GM12878 (cell line): ENCODE measurements around the gene PCDHGA7. TPM values are rescaled to one million over a fixed set of nuclear protein-coding genes. Genes with fewer than 3 reads are reported as not detected.

Source experiments
- ATAC-seq: fragments of 200-7000 bp; cut with Tn5 transposase; 3 replicates; pipeline ENCODE4 v1.9.1; 2020; ENCODE audit warnings: mild to moderate bottlenecking, moderate library complexity
- BruUV-seq: library from RNA; stranded (reverse); fragments of 400-500 nt; replicated peaks from 2 replicates; lab custom pipeline; 2021; lab: Mats Ljungman, UMichigan
- CTCF ChIA-PET: fragments of 300-600 bp; sonication (Branson Sonifier 250); formaldehyde crosslinking; extraction: SDS; loops from one replicate; lab custom pipeline; 2021; ENCODE audit warnings: inconsistent platforms; lab: Yijun Ruan, JAX
- POLR2A ChIA-PET: fragments of 350-600 bp; formaldehyde crosslinking; extraction: SDS; loops from one replicate; lab custom pipeline; 2021; ENCODE audit warnings: inconsistent platforms; lab: Charles Lee
- RAD21 ChIA-PET: fragments of 300-600 bp; sonication (Branson Sonifier 250); formaldehyde crosslinking; loops from one replicate; lab custom pipeline; 2023; ENCODE audit warnings: antibody characterized with exemption; ENCODE audit not compliant: unreplicated experiment; lab: Charles Lee
- SMC1A ChIA-PET: fragments of 300-600 bp; sonication (Branson Sonifier 250); formaldehyde crosslinking; loops from one replicate; lab custom pipeline; 2023; ENCODE audit not compliant: unreplicated experiment, uncharacterized antibody; lab: Charles Lee
- DNase-seq: peaks from one replicate; pipeline ENCODE4 v3.0.0-alpha.2; 2011; ENCODE audit warnings: low read depth, low spot score
- FAIRE-seq: peaks from 3 replicates; lab custom pipeline; 2011; peaks lifted over from hg19 to GRCh38; lab: Jason Lieb, UNC
- H2AFZ ChIP-seq: 2 replicates; pipeline ENCODE4 v1.6.0; 2011; ENCODE audit warnings: low read depth, low read length, control low read depth; ENCODE audit not compliant: control insufficient read depth
- H3K27ac ChIP-seq: 2 replicates; pipeline ENCODE4 v1.5.1; 2011; ENCODE audit warnings: control low read depth; ENCODE audit not compliant: control insufficient read depth, insufficient read depth
- H3K27me3 ChIP-seq, 2 experiments: replicated peaks in 1 of 2; 2 replicates each; pipeline versions ENCODE4 v1.6.0 to v1.6.1; 2011; ENCODE audit warnings: low read length in 1 of 2; ENCODE audit not compliant: control insufficient read depth in 2 of 2, insufficient read depth in 2 of 2
- H3K36me3 ChIP-seq, 2 experiments: 2 replicates each; pipeline ENCODE4 v1.5.1; 2011; ENCODE audit warnings: low read length in 1 of 2; ENCODE audit not compliant: control insufficient read depth in 2 of 2, insufficient read depth in 2 of 2
- H3K4me1 ChIP-seq: 2 replicates; pipeline ENCODE4 v1.6.1; 2011; ENCODE audit warnings: mild to moderate bottlenecking, low read length, moderate library complexity, mixed read lengths; ENCODE audit not compliant: control insufficient read depth, insufficient read depth
- H3K4me2 ChIP-seq: 2 replicates; pipeline ENCODE4 v1.6.0; 2011; ENCODE audit warnings: control low read depth; ENCODE audit not compliant: control insufficient read depth, insufficient read depth
- H3K4me3 ChIP-seq: fragments of 200-600 bp; sonication (generic); 2 replicates; pipeline ENCODE4 v1.5.1; 2016
- H3K79me2 ChIP-seq: 2 replicates; pipeline ENCODE4 v1.6.0; 2011; ENCODE audit warnings: low read length; ENCODE audit not compliant: control insufficient read depth, insufficient read depth
- H3K9ac ChIP-seq: 2 replicates; pipeline ENCODE4 v1.8.0; 2011; ENCODE audit warnings: low read length, control low read depth, mixed read lengths; ENCODE audit not compliant: control insufficient read depth, insufficient read depth
- H3K9me3 ChIP-seq: replicated peaks from 3 replicates; pipeline ENCODE4 v1.5.1; 2011; ENCODE audit warnings: mild to moderate bottlenecking, low read length; ENCODE audit not compliant: control insufficient read depth, insufficient read depth
- H4K20me1 ChIP-seq: 2 replicates; pipeline ENCODE4 v1.6.0; 2011; ENCODE audit not compliant: control insufficient read depth, insufficient read depth
- ATF3 ChIP-seq: IDR thresholded peaks from 2 replicates; pipeline ENCODE4 v1.6.1; 2011; ENCODE audit warnings: low read depth, mild to moderate bottlenecking, low read length, moderate library complexity, borderline replicate concordance; ENCODE audit errors: extremely low read depth
- CBFB ChIP-seq: IDR thresholded peaks from 2 replicates; pipeline ENCODE4 v1.6.1; 2016; ENCODE audit warnings: antibody characterized with exemption, low read depth
- CEBPB ChIP-seq, 2 experiments: fragments of 150-350 bp in 1 of 2; IDR thresholded peaks; 2 replicates each; pipeline ENCODE4 v1.6.1; 2012 to 2014; ENCODE audit warnings: low read depth in 2 of 2, low read length in 2 of 2, borderline replicate concordance in 1 of 2, inconsistent platforms in 1 of 2
- CHD4 ChIP-seq: fragments of 200-600 bp; sonication (generic); IDR thresholded peaks from 2 replicates; pipeline ENCODE4 v1.6.1; 2016; ENCODE audit warnings: mild to moderate bottlenecking
- DPF2 ChIP-seq: fragments of 450-650 bp; IDR thresholded peaks from 2 replicates; pipeline ENCODE4 v1.6.1; 2017; ENCODE audit warnings: mild to moderate bottlenecking
- FOS ChIP-seq: IDR thresholded peaks from 3 replicates; pipeline ENCODE4 v1.6.1; 2011; ENCODE audit warnings: borderline replicate concordance; ENCODE audit not compliant: insufficient read length; ENCODE audit errors: extremely low read depth
- MAX ChIP-seq: IDR thresholded peaks from 2 replicates; pipeline ENCODE4 v1.6.1; 2012; ENCODE audit warnings: low read depth, low read length, improper control_type of control experiment
- RAD51 ChIP-seq: fragments of 450-650 bp; IDR thresholded peaks from 2 replicates; pipeline ENCODE4 v1.6.1; 2016; ENCODE audit warnings: moderate library complexity, mild to moderate bottlenecking, inconsistent platforms
- RELA ChIP-seq: fragments of 450-650 bp; IDR thresholded peaks from 2 replicates; pipeline ENCODE4 v1.8.0; 2014; ENCODE audit warnings: borderline replicate concordance; ENCODE audit not compliant: partially characterized antibody
- SMC3 ChIP-seq: IDR thresholded peaks from 2 replicates; pipeline ENCODE4 v1.6.1; 2011; ENCODE audit warnings: low read length, improper control_type of control experiment, borderline replicate concordance
- STAT1 ChIP-seq: fragments of 450-650 bp; conservative IDR thresholded peaks from 2 replicates; pipeline ENCODE4 v1.6.1; 2014; ENCODE audit warnings: antibody characterized with exemption, mild to moderate bottlenecking
- TCF7 ChIP-seq: IDR thresholded peaks from 2 replicates; pipeline ENCODE4 v1.6.1; 2014; ENCODE audit warnings: antibody characterized with exemption, borderline replicate concordance
- ZNF622 ChIP-seq: fragments of 450-650 bp; IDR thresholded peaks from 2 replicates; pipeline ENCODE4 v1.6.1; 2017; ENCODE audit warnings: mild to moderate bottlenecking, inconsistent platforms
- WGBS: methylation state at CpG from one replicate; pipeline ENCODE4 v1.1.6; 2016; ENCODE audit warnings: low lambda C conversion rate; ENCODE audit not compliant: insufficient replicate concordance, insufficient coverage; ENCODE audit errors: missing lambda C conversion rate; 5-methylcytosine and 5-hydroxymethylcytosine counted together
- in situ Hi-C: fragments of 300-500 bp; cut with MboI; formaldehyde crosslinking; loops from 9 replicates; pipeline ENCODE4 v1.14.3; 2018; ENCODE audit warnings: mixed read lengths
- intact Hi-C: fragments of 100-400 bp; cut with micrococcal nuclease; formaldehyde crosslinking; loops from one replicate; pipeline ENCODE4 v1.14.2; 2022; ENCODE audit not compliant: unreplicated experiment
- polyA plus RNA-seq, 11 experiments: library from polyadenylated mRNA; depleted of rRNA in 4 of 11; unstranded in 6 of 11; stranded (reverse) in 5 of 11; fragments of >200 nt; fragmentation: Nextera tagmentation in 4 of 11; fragmentation: Illumina TruSeq in 1 of 11; extraction: Ambion mirVana in 4 of 11; extraction: Trizol in 1 of 11; gene quantifications; 1 replicate in 1 of 11; 2 replicates in 10 of 11; pipeline versions ENCODE4 v1.2.1 to v1.2.3, GENCODE V29; 2011 to 2016; ENCODE audit warnings: inconsistent platforms in 2 of 11, missing spikeins in 2 of 11, low read depth in 1 of 11
- total RNA-seq, 4 experiments: library from RNA; depleted of rRNA in 3 of 4; stranded (reverse); fragments of >200 nt in 3 of 4; fragmentation: Illumina TruSeq in 1 of 4; extraction: Trizol in 1 of 4; gene quantifications; 2 replicates each; pipeline versions ENCODE4 v1.2.1 to v1.2.3, GENCODE V29; 2013 to 2021
- TF ChIP-seq, protein P1 (sequence below): fragments of 450-650 bp; IDR thresholded peaks from 2 replicates; pipeline ENCODE4 v1.6.1; 2014; ENCODE audit warnings: mild to moderate bottlenecking
- TF ChIP-seq, protein P2 (sequence below): fragments of 150-350 bp; IDR thresholded peaks from 2 replicates; pipeline ENCODE4 v1.6.1; 2014; ENCODE audit warnings: mild to moderate bottlenecking, low read depth, low read length

Gene PCDHGA7
- total and polyA plus RNA-seq, 10 of the 15 experiments (the other 5 are each of a cell fraction or from before 2014, with no cell fraction given), result 0.01 to 0.18 (median 0.08) TPM; not detected in 3

DNA sequence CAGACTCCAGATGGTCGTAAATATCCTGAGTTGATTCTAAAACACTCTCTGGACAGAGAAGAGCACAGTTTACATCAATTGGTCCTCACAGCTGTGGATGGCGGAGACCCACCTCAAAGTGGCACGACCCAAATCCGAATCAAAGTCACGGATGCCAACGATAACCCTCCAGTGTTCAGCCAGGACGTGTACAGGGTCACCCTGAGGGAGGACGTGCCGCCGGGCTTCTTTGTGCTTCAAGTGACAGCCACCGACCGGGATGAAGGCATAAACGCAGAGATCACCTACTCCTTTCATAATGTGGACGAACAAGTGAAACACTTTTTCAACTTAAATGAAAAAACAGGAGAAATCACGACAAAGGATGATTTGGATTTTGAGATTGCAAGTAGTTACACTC is 21.9 kb upstream of the PCDHGA7 start:
- no TSS peak for BruUV-seq
- intact Hi-C loops, result no loop called here
- no peaks in the 10 kb centered on the region for H3K27me3 ChIP-seq
- H3K4me2 ChIP-seq, result no peak overlapping the region
- H2AFZ ChIP-seq, result no peak overlapping the region
- H3K9me3 ChIP-seq, result peaks cover 7% of the 10 kb centered on the region; the same call in 2 of the 3 replicates
- 82% methylated on average over 15 of the region's 15 CpGs for WGBS
- CTCF ChIA-PET, result interaction anchor here (0.7 to 1.2 kb wide), 3 partner anchors 9 to 111 kb away, joined by 3 to 4 read pairs (median 3); partner anchors contain the start of gene PCDHGB3
- no peak overlapping the region for H3K27ac ChIP-seq
- H3K79me2 ChIP-seq, result no peaks in the 10 kb centered on the region
- RAD21 ChIA-PET, result no interaction called here
- DNase-seq (no peak), ATAC-seq (no peak), FAIRE-seq (no peak)
- H3K4me3 ChIP-seq, result no peak overlapping the region
- no peaks in the 10 kb centered on the region for H3K4me1 ChIP-seq
- POLR2A ChIA-PET, result no interaction called here
- SMC1A ChIA-PET, result no interaction called here
- in situ Hi-C loops, result no loop called here
- TF ChIP-seq RELA (no peak), ZNF622 (no peak), RAD51 (no peak), STAT1 (no peak), DPF2 (no peak)
- no peaks in the 10 kb centered on the region for H3K36me3 ChIP-seq
- no peak overlapping the region for H3K9ac ChIP-seq
- H4K20me1 ChIP-seq, result no peaks in the 10 kb centered on the region

DNA sequence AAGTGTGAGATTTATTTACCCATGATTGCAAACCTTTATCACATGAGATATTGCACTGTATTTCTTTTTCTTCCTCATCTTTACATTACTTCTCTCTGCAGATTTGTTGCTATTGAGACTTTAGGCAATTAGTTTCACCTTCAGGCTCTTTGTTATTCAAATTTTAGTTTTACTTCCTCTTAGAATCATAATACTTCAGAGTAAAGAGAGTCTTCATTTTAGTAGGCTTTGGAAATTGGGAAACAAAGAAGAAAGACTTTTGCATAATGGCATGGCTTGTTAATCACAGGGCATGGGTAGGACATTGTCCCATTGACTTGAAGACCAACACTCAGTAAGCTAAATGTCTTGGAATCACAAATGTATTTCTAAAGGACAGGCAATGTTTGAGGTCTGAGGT is 19.8 kb upstream of the PCDHGA7 start:
- BruUV-seq, result no TSS peak
- Histone ChIP-seq H4K20me1 (no peaks in the 10 kb centered on the region), H3K9ac (no peak overlapping the region), H3K36me3 (no peaks in the 10 kb centered on the region), H3K9me3 (peaks cover 15% of the 10 kb centered on the region; the same call in 2 of the 3 replicates), H3K4me3 (no peak overlapping the region), H3K27me3 (no peaks in the 10 kb centered on the region; a peak in 1 of 4 replicates), H3K4me2 (no peak overlapping the region), H2AFZ (no peak overlapping the region), H3K4me1 (no peaks in the 10 kb centered on the region), H3K79me2 (no peaks in the 10 kb centered on the region), H3K27ac (no peak overlapping the region)
- DNase-seq (no peak), FAIRE-seq (no peak), ATAC-seq (no peak)
- ChIA-PET RAD21 (no interaction called here), CTCF (no interaction called here), POLR2A (no interaction called here), SMC1A (no interaction called here)
- intact Hi-C loops, result no loop called here
- in situ Hi-C loops, result no loop called here
- no peak for TF ChIP-seq FOS
- no peak for TF ChIP-seq ATF3
- no peak for TF ChIP-seq SMC3
- no peak for TF ChIP-seq TCF7
- TF ChIP-seq, protein P1, sequence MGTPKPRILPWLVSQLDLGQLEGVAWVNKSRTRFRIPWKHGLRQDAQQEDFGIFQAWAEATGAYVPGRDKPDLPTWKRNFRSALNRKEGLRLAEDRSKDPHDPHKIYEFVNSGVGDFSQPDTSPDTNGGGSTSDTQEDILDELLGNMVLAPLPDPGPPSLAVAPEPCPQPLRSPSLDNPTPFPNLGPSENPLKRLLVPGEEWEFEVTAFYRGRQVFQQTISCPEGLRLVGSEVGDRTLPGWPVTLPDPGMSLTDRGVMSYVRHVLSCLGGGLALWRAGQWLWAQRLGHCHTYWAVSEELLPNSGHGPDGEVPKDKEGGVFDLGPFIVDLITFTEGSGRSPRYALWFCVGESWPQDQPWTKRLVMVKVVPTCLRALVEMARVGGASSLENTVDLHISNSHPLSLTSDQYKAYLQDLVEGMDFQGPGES, result no peak
- TF ChIP-seq, protein P2, sequence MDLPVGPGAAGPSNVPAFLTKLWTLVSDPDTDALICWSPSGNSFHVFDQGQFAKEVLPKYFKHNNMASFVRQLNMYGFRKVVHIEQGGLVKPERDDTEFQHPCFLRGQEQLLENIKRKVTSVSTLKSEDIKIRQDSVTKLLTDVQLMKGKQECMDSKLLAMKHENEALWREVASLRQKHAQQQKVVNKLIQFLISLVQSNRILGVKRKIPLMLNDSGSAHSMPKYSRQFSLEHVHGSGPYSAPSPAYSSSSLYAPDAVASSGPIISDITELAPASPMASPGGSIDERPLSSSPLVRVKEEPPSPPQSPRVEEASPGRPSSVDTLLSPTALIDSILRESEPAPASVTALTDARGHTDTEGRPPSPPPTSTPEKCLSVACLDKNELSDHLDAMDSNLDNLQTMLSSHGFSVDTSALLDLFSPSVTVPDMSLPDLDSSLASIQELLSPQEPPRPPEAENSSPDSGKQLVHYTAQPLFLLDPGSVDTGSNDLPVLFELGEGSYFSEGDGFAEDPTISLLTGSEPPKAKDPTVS, result no peak
- no peak for TF ChIP-seq CEBPB (IDR thresholded peaks at IDR 0.05; ENCODE audit: borderline replicate concordance in 1 of 2, low read depth in 2 of 2, low read length in 2 of 2)
- TF ChIP-seq DPF2, result no peak
- no peak for TF ChIP-seq CBFB
- no peak for TF ChIP-seq MAX
- TF ChIP-seq CHD4, result no peak
